H9 (cell line): Measurements from ENCODE around the gene NSFL1C. TPM values are rescaled to one million over a fixed set of nuclear protein-coding genes. Genes with fewer than 3 reads are reported as not detected.

Experiments
- DNase-seq: peaks from one replicate; pipeline ENCODE4 v3.0.0-alpha.2; 2017
- H2AFZ ChIP-seq: one replicate; pipeline ENCODE4 v1.6.1; 2013; ENCODE audit warnings: mild to moderate bottlenecking, low read length, control low read depth, moderate library complexity
- H2AK5ac ChIP-seq: 2 replicates; pipeline ENCODE4 v1.6.1; 2013; ENCODE audit warnings: low read length, control low read depth, mixed read lengths; ENCODE audit not compliant: insufficient read length
- H2BK120ac ChIP-seq: one replicate; pipeline ENCODE4 v1.6.1; 2013; ENCODE audit warnings: low read depth, mild to moderate bottlenecking, low read length, control low read depth, inconsistent platforms; ENCODE audit not compliant: poor library complexity, severe bottlenecking
- H2BK12ac ChIP-seq: 2 replicates; pipeline ENCODE4 v1.6.1; 2013; ENCODE audit warnings: low read length, control low read depth, mixed read lengths, low read depth; ENCODE audit not compliant: insufficient read length
- H2BK15ac ChIP-seq: 2 replicates; pipeline ENCODE4 v1.6.1; 2013; ENCODE audit warnings: low read depth, low read length, control low read depth
- H2BK20ac ChIP-seq: one replicate; pipeline ENCODE4 v1.6.1; 2013; ENCODE audit warnings: low read depth, mild to moderate bottlenecking, low read length, control low read depth, inconsistent platforms; ENCODE audit not compliant: poor library complexity, severe bottlenecking
- H2BK5ac ChIP-seq: 2 replicates; pipeline ENCODE4 v1.6.1; 2013; ENCODE audit warnings: low read length, control low read depth, mixed read lengths; ENCODE audit not compliant: insufficient read length
- H3K14ac ChIP-seq: 2 replicates; pipeline ENCODE4 v1.6.1; 2013; ENCODE audit warnings: low read length, control low read depth; ENCODE audit not compliant: insufficient read depth
- H3K18ac ChIP-seq: 2 replicates; pipeline ENCODE4 v1.6.1; 2013; ENCODE audit warnings: low read depth, mild to moderate bottlenecking, mixed read lengths, low read length, control low read depth; ENCODE audit not compliant: insufficient read length
- H3K23ac ChIP-seq: 2 replicates; pipeline ENCODE4 v1.6.1; 2013; ENCODE audit warnings: low read length, control low read depth, mixed read lengths, low read depth; ENCODE audit not compliant: insufficient read length
- H3K23me2 ChIP-seq: 2 replicates; pipeline ENCODE4 v1.6.1; 2013; ENCODE audit warnings: low read depth, mild to moderate bottlenecking, mixed read lengths, low read length, control low read depth; ENCODE audit not compliant: insufficient read length, poor library complexity, severe bottlenecking
- H3K27ac ChIP-seq: 2 replicates; pipeline ENCODE4 v1.5.1; 2013; ENCODE audit warnings: low read length, control low read depth, mixed read lengths, low read depth; ENCODE audit not compliant: insufficient read length
- H3K27me3 ChIP-seq: 2 replicates; pipeline ENCODE4 v1.6.1; 2013; ENCODE audit warnings: low read length, control low read depth, inconsistent platforms; ENCODE audit not compliant: insufficient read depth
- H3K4ac ChIP-seq: 2 replicates; pipeline ENCODE4 v1.6.1; 2013; ENCODE audit warnings: low read depth, mild to moderate bottlenecking, control low read depth, inconsistent platforms, low read length, moderate library complexity
- H3K4me1 ChIP-seq: 2 replicates; pipeline ENCODE4 v1.6.1; 2013; ENCODE audit warnings: low read length, control low read depth, inconsistent platforms; ENCODE audit not compliant: insufficient read depth
- H3K4me2 ChIP-seq: 2 replicates; pipeline ENCODE4 v1.6.1; 2013; ENCODE audit warnings: low read length, control low read depth, mixed read lengths; ENCODE audit not compliant: insufficient read length, insufficient read depth
- H3K56ac ChIP-seq: 2 replicates; pipeline ENCODE4 v1.6.1; 2013; ENCODE audit warnings: low read depth, mild to moderate bottlenecking, mixed read lengths, low read length, control low read depth; ENCODE audit not compliant: insufficient read length
- H3K79me1 ChIP-seq: 2 replicates; pipeline ENCODE4 v1.6.1; 2013; ENCODE audit warnings: low read depth, mild to moderate bottlenecking, moderate library complexity, low read length, control low read depth, inconsistent platforms; ENCODE audit not compliant: insufficient read depth, poor library complexity, severe bottlenecking
- H3K79me2 ChIP-seq: 2 replicates; pipeline ENCODE4 v1.6.1; 2013; ENCODE audit warnings: low read length, control low read depth, inconsistent platforms; ENCODE audit not compliant: insufficient read depth
- H3K9ac ChIP-seq: 2 replicates; pipeline ENCODE4 v1.6.1; 2013; ENCODE audit warnings: low read length, control low read depth, mixed read lengths; ENCODE audit not compliant: insufficient read length; ENCODE audit errors: extremely low read depth
- H3K9me3 ChIP-seq: one replicate; pipeline ENCODE4 v1.6.1; 2013; ENCODE audit warnings: low read depth, low read length, inconsistent platforms; ENCODE audit not compliant: control insufficient read depth
- H3T11ph ChIP-seq: one replicate; pipeline ENCODE4 v1.6.1; 2013; ENCODE audit warnings: mild to moderate bottlenecking, low read length, control low read depth, inconsistent platforms
- H4K20me1 ChIP-seq: one replicate; pipeline ENCODE4 v1.6.1; 2013; ENCODE audit not compliant: control insufficient read depth, insufficient read length, insufficient read depth
- H4K5ac ChIP-seq: 2 replicates; pipeline ENCODE4 v1.6.1; 2013; ENCODE audit warnings: low read depth, mild to moderate bottlenecking, mixed read lengths, low read length, control low read depth; ENCODE audit not compliant: insufficient read length
- H4K8ac ChIP-seq: replicated peaks from 2 replicates; pipeline ENCODE4 v1.6.1; 2013; ENCODE audit warnings: low read length, control low read depth, mixed read lengths, low read depth; ENCODE audit not compliant: insufficient read length
- H4K91ac ChIP-seq: 2 replicates; pipeline ENCODE4 v1.6.1; 2013; ENCODE audit warnings: low read depth, mild to moderate bottlenecking, moderate library complexity, mixed read lengths, low read length, control low read depth; ENCODE audit not compliant: insufficient read length
- H3K27ac Mint-ChIP-seq, 3 experiments: 2 replicates in 2 of 3; 3 replicates in 1 of 3; pipeline ENCODE4 v1.8.0; 2020 to 2021; ENCODE audit warnings: mixed read lengths in 3 of 3, mild to moderate bottlenecking in 1 of 3, moderate library complexity in 1 of 3
- H3K27me3 Mint-ChIP-seq: 2 replicates; pipeline ENCODE4 v1.8.0; 2021; ENCODE audit warnings: low read depth, mild to moderate bottlenecking, moderate library complexity, mixed read lengths
- H3K36me3 Mint-ChIP-seq, 3 experiments: 2 replicates in 2 of 3; 3 replicates in 1 of 3; pipeline ENCODE4 v1.8.0; 2020 to 2021; ENCODE audit warnings: low read depth in 3 of 3, mixed read lengths in 3 of 3; ENCODE audit not compliant: insufficient read depth in 1 of 3
- H3K4me1 Mint-ChIP-seq, 2 experiments: 2 replicates each; pipeline ENCODE4 v1.8.0; 2020; ENCODE audit warnings: mixed read lengths in 2 of 2
- H3K4me3 Mint-ChIP-seq, 2 experiments: 2 replicates in 1 of 2; 3 replicates in 1 of 2; pipeline ENCODE4 v1.8.0; 2020 to 2021; ENCODE audit warnings: mild to moderate bottlenecking in 2 of 2, mixed read lengths in 2 of 2, moderate library complexity in 1 of 2
- H3K9me3 Mint-ChIP-seq, 2 experiments: 2 replicates in 1 of 2; 3 replicates in 1 of 2; pipeline ENCODE4 v1.8.0; 2020; ENCODE audit warnings: mild to moderate bottlenecking in 2 of 2, mixed read lengths in 2 of 2, moderate library complexity in 1 of 2
- CTCF ChIP-seq: fragments of 200-600 bp; sonication (generic); conservative IDR thresholded peaks from 3 replicates; pipeline ENCODE4 v1.8.0; 2021; ENCODE audit warnings: antibody characterized with exemption, mild to moderate bottlenecking
- WGBS: extraction: QIAGEN DNeasy Blood & Tissue Kit; methylation state at CpG from one replicate; pipeline ENCODE4 v1.1.7; 2013; ENCODE audit warnings: missing lambda C conversion rate, low lambda C conversion rate, mixed read lengths; ENCODE audit not compliant: insufficient read length; ENCODE audit errors: extremely low coverage; 5-methylcytosine and 5-hydroxymethylcytosine counted together
- total RNA-seq: library from RNA; stranded (reverse); gene quantifications from 2 replicates; pipeline ENCODE4 v1.2.1, GENCODE V29; 2021

The NSFL1C gene
- total RNA-seq, 1 experiment from 2014 or later, result 81.8 TPM

- no peak for DNase-seq
- no peak overlapping the region for H3T11ph ChIP-seq
- Mint-ChIP-seq H3K27me3 (peaks cover 28% of the 10 kb centered on the region), H3K9me3 (no peaks in the 10 kb centered on the region; a peak in 1 of 5 replicates), H3K36me3 (no peaks in the 10 kb centered on the region), H3K27ac (no peak overlapping the region), H3K4me1 (peaks cover 8 to 12% of the 10 kb centered on the region in 2 experiments), H3K4me3 (no peak overlapping the region)
- no peak overlapping the region for H4K8ac ChIP-seq
- H3K18ac ChIP-seq, result no peak overlapping the region
- no peak overlapping the region for H4K5ac ChIP-seq
- TF ChIP-seq CTCF, result peak; percentile 59
- H3K27me3 ChIP-seq, result no peaks in the 10 kb centered on the region
- H3K23me2 ChIP-seq, result no peaks in the 10 kb centered on the region
- no peaks in the 10 kb centered on the region for H3K9me3 ChIP-seq
- no peak overlapping the region for H3K14ac ChIP-seq
- H3K56ac ChIP-seq, result no peak overlapping the region
- no CpG with 5 or more reads among the region's 9 CpGs for WGBS
- H3K4ac ChIP-seq, result no peak overlapping the region
- H2BK12ac ChIP-seq, result no peak overlapping the region
- no peak overlapping the region for H2AK5ac ChIP-seq
- no peak overlapping the region for H4K91ac ChIP-seq
- no peak overlapping the region for H3K4me2 ChIP-seq
- H2AFZ ChIP-seq, result no peak overlapping the region
- no peaks in the 10 kb centered on the region for H3K79me2 ChIP-seq
- H2BK15ac ChIP-seq, result no peak overlapping the region
- no peak overlapping the region for H2BK120ac ChIP-seq
- H3K23ac ChIP-seq, result no peak overlapping the region
- no peaks in the 10 kb centered on the region for H3K4me1 ChIP-seq
- no peak overlapping the region for H3K27ac ChIP-seq
- H3K9ac ChIP-seq, result no peak overlapping the region
- H3K79me1 ChIP-seq, result no peaks in the 10 kb centered on the region
- no peak overlapping the region for H2BK20ac ChIP-seq
- no peak overlapping the region for H2BK5ac ChIP-seq
- H4K20me1 ChIP-seq, result no peaks in the 10 kb centered on the region
Measured at GRCh38 chr20:1509237-1509636, 42.6 kb upstream of the NSFL1C start.
